Endothelial cell of hepatic sinusoid (primary cell): ENCODE results near the gene NEURL1.

Source experiments
- in situ Hi-C: cut with HindIII; loops from 2 replicates; pipeline ENCODE4 v1.10.0; 2017; ENCODE audit warnings: low sequenced_read_pairs

Gene NEURL1

GRCh38 chr10:103556383-103557007 is 63.0 kb downstream of the NEURL1 start:
- in situ Hi-C loops = no loop called here

- in situ Hi-C loops = no loop called here
Observed at GRCh38 chr10:103557455-103557854, 64.0 kb downstream of the NEURL1 start.

GRCh38 chr10:103558911-103559310 is 65.4 kb downstream of the NEURL1 start:
- in situ Hi-C loops = no loop called here

- in situ Hi-C loops = no loop called here
Observed at GRCh38 chr10:103559776-103560175, 66.3 kb downstream of the NEURL1 start.

GRCh38 chr10:103560886-103561285 is 67.4 kb downstream of the NEURL1 start:
- in situ Hi-C loops = no loop called here

GRCh38 chr10:103562383-103562782 is 68.9 kb downstream of the NEURL1 start:
- in situ Hi-C loops = no loop called here

GRCh38 chr10:103563231-103564115 is 70.0 kb downstream of the NEURL1 start:
- in situ Hi-C loops = no loop called here

- in situ Hi-C loops = no loop called here
Observed at GRCh38 chr10:103564116-103564501, 70.6 kb downstream of the NEURL1 start.

- in situ Hi-C loops = no loop called here
Observed at GRCh38 chr10:103564776-103565520, 71.4 kb downstream of the NEURL1 start.

GRCh38 chr10:103566536-103566935 is 73.0 kb downstream of the NEURL1 start:
- in situ Hi-C loops = no loop called here

GRCh38 chr10:103568505-103568904 is 75.0 kb downstream of the NEURL1 start:
- in situ Hi-C loops = no loop called here

GRCh38 chr10:103569896-103570295 is 76.4 kb downstream of the NEURL1 start:
- in situ Hi-C loops = no loop called here

- in situ Hi-C loops = no loop called here
Observed at GRCh38 chr10:103570844-103571655, 77.5 kb downstream of the NEURL1 start.

- in situ Hi-C loops = no loop called here
Observed at GRCh38 chr10:103571656-103571975, 78.1 kb downstream of the NEURL1 start.

GRCh38 chr10:103572347-103573204 is 79.1 kb downstream of the NEURL1 start:
- in situ Hi-C loops = no loop called here

GRCh38 chr10:103573205-103573487 is 79.6 kb downstream of the NEURL1 start:
- in situ Hi-C loops = no loop called here

- in situ Hi-C loops = loop anchor here (5.0 kb wide), 2 partner anchors 38 to 47 kb away; no protein-coding TSS in a partner anchor
Observed at GRCh38 chr10:103574097-103575061, 80.9 kb downstream of the NEURL1 start.

- in situ Hi-C loops = loop anchor here (5.0 kb wide), 2 partner anchors 37 to 48 kb away; no protein-coding TSS in a partner anchor
Observed at GRCh38 chr10:103575416-103576075, 82.0 kb downstream of the NEURL1 start.
